ENCODE measurements around the gene FA2H. TPM values are rescaled to one million over a fixed set of nuclear protein-coding genes. Genes with fewer than 3 reads are reported as not detected.

FA2H gene
- total and polyA plus RNA-seq, 8 donors = 2.2 to 6.4 (median 4.1) TPM

- Histone ChIP-seq H3K4me1 (peaks cover 0 to 6% (median 3%) of the 10 kb centered on the region in 3 donors), H3K36me3 (no peaks in the 10 kb centered on the region), H3K27me3 (no peaks in the 10 kb centered on the region), H3K4me3 (no peak overlapping the region), H3K9me3 (no peaks in the 10 kb centered on the region), H3K27ac (no peak overlapping the region)
- no peak for FAIRE-seq
- ATAC-seq = no peak
- DNase-seq = peak in 1 of 6 donors; percentile 41
- TF ChIP-seq CTCF (IDR thresholded peaks at IDR 0.05) = no peak
- WGBS, 2 donors = 93 to 94% methylated on average over 6 of the region's 6 CpGs
- intact Hi-C loops (cut with DNase I) = no loop called here
Measured at GRCh38 chr16:74737521-74737920, 37.1 kb downstream of the FA2H start.

DNA sequence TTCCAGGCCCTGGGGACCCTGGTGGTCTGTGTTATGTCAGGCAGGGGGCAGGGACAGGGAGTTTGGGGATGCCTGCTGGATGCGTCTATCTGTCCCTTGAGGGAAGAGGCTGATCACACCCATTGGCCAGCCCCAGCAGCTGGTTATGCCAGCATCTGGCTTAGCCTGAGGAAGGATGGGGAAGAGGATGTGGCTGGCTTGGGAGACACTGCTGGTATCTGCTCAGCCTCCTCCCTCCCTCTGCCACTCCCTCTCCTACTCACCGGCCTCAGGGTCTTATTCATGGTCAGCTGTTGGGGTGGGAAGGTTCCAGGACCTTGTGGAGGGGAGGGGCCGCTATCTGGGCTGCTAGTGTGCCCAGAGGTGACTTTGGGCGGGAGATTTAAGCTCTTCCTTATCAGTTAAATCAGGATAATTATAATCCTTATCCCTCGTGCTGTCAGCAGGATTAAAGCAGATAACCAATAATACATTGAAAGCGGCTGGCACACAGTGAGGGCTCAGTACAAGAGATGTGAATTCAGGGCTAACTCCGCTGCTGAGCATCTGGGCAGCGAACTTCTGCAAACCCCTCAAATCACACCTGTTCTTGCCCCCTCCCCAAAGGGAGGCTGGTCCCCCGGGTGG, 38.0 kb downstream of the FA2H start:
- no peak for FAIRE-seq
- intact Hi-C loops (cut with DNase I) = no loop called here

GRCh38 chr16:74735554-74735953, 39.1 kb downstream of the FA2H start:
- no peaks in the 10 kb centered on the region for H3K9me3 ChIP-seq
- no peak for TF ChIP-seq CTCF (IDR thresholded peaks at IDR 0.05)
- WGBS, 2 donors = 96 to 98% methylated on average over 3 of the region's 3 CpGs
- intact Hi-C loops (cut with DNase I) = no loop called here
- ATAC-seq (no peak), DNase-seq (peak in 1 of 6 donors; percentile 1), FAIRE-seq (no peak)
- H3K27me3 ChIP-seq = no peaks in the 10 kb centered on the region
- H3K4me1 ChIP-seq = peaks cover 0 to 4% (median under 1%) of the 10 kb centered on the region in 3 donors
- H3K27ac ChIP-seq = no peak overlapping the region
- no peak overlapping the region for H3K4me3 ChIP-seq
- H3K36me3 ChIP-seq = no peaks in the 10 kb centered on the region

More for the DNA sequence above, 38.0 kb downstream of the FA2H start:
- H3K4me3 ChIP-seq = no peak overlapping the region
- DNase-seq (peak in 1 of 6 donors; percentile 38), ATAC-seq (no peak)
- H3K27me3 ChIP-seq = no peaks in the 10 kb centered on the region
- 85 to 87% methylated on average over 9 of the region's 9 CpGs for WGBS, 2 donors
- peaks cover 0 to 6% (median 0%) of the 10 kb centered on the region in 3 donors for H3K4me1 ChIP-seq
- no peak for TF ChIP-seq CTCF (IDR thresholded peaks at IDR 0.05)
- H3K27ac ChIP-seq = no peak overlapping the region
- H3K9me3 ChIP-seq = no peaks in the 10 kb centered on the region
- H3K36me3 ChIP-seq = no peaks in the 10 kb centered on the region

DNA sequence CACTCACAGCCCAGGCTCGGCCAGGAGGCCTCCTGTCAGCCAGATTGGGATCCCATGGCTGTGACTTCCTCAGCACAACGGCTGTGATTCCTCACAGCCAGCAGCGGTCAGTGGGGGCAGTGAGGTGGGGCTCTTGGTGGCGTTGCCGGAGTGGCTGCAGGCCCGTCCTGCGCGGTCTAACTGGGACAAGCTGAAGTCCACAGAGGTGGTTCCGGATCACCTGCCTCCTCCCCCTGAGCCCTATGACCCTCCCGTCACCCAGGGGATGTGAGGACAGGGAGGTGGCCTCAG, 39.5 kb downstream of the FA2H start:
- no peak for FAIRE-seq
- 91 to 96% methylated on average over 10 of the region's 10 CpGs for WGBS, 2 donors
- Histone ChIP-seq H3K4me1 (peaks cover 0 to 6% (median 0%) of the 10 kb centered on the region in 3 donors), H3K9me3 (no peaks in the 10 kb centered on the region), H3K27ac (no peak overlapping the region), H3K4me3 (no peak overlapping the region), H3K27me3 (no peaks in the 10 kb centered on the region), H3K36me3 (no peaks in the 10 kb centered on the region)
- TF ChIP-seq CTCF (IDR thresholded peaks at IDR 0.05) = no peak
- peak in 1 of 6 donors; percentile 41 for DNase-seq
- intact Hi-C loops (cut with DNase I) = no loop called here
- ATAC-seq = no peak

- 84 to 90% methylated on average over 20 to 21 of the region's 21 CpGs for WGBS, 2 donors
- Histone ChIP-seq H3K4me1 (peaks cover 2 to 12% (median 4%) of the 10 kb centered on the region in 3 donors), H3K36me3 (no peaks in the 10 kb centered on the region), H3K4me3 (no peak overlapping the region), H3K27ac (no peak overlapping the region), H3K9me3 (no peaks in the 10 kb centered on the region), H3K27me3 (no peaks in the 10 kb centered on the region)
- FAIRE-seq (no peak), DNase-seq (peak in 1 of 6 donors; percentile 36), ATAC-seq (no peak)
- intact Hi-C loops (cut with DNase I) = no loop called here
- TF ChIP-seq CTCF (IDR thresholded peaks at IDR 0.05) = no peak
Measured at GRCh38 chr16:74734361-74735161, 40.1 kb downstream of the FA2H start.

Data from pancreas (tissue), 10 donors.